NCI-H526 treated with DMSO at 0.1 percent for 48 hours (cell line): ENCODE results near the gene CD99L2.
A peak's percentile ranks its signal among the peaks of the same experiment; 100 is the strongest.

Experiments
- DNase-seq: peaks from one replicate; lab custom pipeline; 2025; lab: John Stamatoyannopoulos, UW

The CD99L2 gene

GRCh38 chrX:150781677-150782076 is 116.8 kb downstream of the CD99L2 start:
- no peak for DNase-seq

DNA sequence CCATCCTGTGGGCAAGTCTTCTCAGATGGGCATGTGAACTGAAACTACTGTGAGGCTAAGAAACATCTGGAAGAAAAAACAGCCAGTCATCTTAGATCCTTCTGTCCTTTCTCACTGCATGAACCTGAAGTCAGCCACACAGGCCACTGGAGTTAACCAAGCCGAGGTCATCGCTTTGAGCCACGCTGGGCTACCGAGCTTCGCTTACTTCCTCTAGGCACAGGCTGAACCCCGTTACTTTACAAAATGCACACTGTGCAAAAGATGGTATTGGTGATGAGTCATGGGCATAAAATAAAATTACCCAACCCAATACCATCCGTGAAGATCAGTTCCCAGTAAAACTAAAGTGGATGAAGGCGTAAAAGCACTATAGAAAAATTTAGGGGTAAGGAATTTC is 119.1 kb downstream of the CD99L2 start:
- DNase-seq: no peak

- no peak for DNase-seq
These were observed 121.0 kb downstream of the CD99L2 start for GRCh38 chrX:150777328-150777992.

- DNase-seq: no peak
These were observed 122.7 kb downstream of the CD99L2 start for GRCh38 chrX:150775569-150776350.

GRCh38 chrX:150774798-150775568 is 123.5 kb downstream of the CD99L2 start:
- DNase-seq: no peak

- no peak for DNase-seq
These were observed 124.8 kb downstream of the CD99L2 start for GRCh38 chrX:150773634-150774033.

- DNase-seq: no peak
These were observed 125.4 kb downstream of the CD99L2 start for GRCh38 chrX:150773117-150773516.

DNA sequence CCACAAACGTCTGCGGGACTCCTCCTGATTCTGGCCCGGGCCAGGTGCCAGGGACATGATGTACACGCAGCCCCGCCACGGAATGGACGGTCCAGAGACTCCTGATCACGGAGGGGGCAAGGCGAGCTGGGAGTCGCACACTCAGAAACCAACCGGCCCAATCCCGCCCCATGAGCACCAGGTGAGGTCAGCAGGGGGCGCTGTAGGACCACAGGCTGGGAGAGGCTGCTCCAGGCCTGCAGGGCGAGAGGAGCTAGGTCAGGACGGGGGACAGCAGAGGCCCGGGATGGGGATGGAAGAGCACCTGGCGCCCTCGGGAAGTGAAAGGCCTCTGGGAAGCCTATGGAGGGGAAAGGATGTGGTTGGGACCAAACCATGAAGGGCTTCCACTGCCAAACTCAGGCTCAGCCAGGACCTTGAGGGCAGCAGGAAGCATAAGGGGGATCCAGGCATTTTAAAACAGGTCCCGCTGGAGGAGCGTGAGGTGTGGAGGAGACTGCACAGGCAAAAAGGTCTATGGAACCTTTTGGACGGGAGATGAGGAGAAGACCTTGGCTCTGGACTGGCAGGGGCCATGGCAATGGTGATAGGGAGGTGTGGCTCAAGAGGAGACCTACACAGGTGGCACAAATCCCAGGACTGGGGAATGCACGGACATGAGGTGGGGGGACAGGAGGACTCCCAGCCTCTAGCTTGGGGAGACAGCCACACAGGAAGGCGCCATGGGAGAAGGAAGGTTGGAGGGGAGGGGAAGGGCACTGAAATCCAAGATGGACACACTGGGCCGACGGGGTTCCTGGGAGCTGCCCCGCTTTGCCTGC is 126.1 kb downstream of the CD99L2 start:
- peak; percentile 23 for DNase-seq

- DNase-seq: no peak
These were observed 127.4 kb downstream of the CD99L2 start for GRCh38 chrX:150771116-150771515.

DNA sequence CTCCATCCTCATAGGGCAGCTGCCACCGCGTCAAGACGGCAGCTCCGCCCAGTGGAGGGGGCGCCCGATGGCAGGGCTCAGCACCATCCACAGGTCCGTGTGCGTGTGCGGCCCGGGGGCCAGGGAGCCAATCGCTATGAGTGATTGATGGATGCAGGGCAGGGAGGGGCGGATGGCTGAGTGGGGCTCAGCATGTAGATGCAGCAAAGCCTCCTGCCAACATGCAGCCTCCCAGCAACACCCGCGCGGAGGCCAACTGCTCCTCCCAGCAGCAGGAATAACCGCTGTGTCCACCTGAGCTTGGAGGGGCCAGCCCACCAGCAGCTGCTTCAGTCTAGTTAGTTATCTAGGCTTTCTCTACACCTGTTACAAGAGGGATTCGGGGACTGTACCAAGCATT is 127.8 kb downstream of the CD99L2 start:
- no peak for DNase-seq

GRCh38 chrX:150769408-150769807 is 129.1 kb downstream of the CD99L2 start:
- DNase-seq: no peak

DNA sequence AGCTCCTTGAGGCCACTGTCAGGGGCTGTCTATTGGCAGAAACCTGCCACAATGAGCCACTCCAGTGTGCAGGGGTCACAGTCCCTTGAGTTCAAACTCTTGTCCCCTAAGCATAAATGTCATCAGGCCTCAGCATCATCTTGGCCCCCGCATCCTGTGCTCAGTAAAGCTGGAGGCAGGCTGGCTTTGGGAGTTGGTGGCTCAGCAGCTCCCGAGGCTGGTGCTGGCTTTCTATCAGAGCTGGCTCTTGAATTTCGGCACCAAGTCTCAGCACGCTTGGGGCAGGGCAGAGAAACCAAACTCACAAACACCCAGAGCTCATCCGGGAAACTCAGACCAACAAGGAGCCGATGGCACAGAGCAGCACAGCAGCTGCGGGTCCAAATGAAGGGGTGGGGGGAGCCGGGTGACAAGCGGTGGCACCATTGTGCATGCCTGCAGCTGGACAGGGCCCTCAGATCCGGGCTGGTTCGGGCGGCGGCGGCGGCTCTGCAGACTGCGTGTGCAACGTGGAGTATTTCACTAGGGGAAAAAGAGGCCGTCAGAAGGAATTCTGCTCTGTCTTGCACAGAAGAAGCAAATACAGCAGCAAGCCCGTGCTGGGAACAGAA is 129.8 kb downstream of the CD99L2 start:
- no peak for DNase-seq

DNA sequence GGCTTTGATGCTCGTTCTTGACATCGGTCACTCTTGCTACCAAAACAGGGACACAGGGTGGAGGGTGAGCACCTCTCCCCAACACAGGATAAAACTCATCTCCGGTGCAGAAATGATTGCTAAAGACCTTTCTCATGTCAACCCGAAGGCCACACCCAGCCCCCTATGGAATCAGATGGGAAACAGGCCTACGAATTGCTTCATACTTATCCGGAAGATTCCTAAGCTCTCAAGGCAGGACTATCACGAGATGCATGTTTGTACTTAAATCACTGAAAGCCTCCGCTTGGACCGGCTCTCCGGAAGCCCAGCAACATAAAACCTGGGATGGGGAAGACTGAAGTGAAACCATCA is 130.4 kb downstream of the CD99L2 start:
- no peak for DNase-seq

DNA sequence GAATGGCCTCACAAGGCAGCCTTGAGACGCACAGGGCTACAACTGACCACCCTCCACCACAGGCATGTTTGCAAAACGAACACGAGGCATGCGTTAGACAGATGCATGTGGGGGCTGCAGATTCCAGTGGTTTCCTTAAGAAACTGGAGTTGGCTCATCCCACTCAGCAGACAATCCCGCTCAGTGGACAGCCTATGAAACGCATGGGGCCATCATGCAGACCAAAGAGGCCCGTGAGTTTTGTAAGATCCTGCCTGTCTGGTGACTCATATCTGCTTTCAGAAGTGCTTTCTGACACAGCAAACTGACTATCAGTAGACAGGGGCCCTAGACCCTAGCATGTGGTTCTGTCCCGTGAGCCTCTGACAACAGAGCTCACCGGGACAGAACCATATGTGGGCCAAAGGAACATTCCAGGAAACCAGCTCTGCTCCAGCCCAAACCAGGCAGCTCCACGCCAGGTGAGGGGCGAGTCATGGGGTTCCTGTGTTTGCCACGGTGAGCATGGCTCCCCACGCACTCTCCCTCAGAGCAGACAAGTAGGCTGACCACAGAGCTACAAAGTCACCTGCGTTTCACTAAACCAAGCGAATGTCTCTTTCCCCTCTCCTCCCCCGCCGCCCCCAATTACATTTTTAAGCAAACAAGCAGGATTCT is 130.9 kb downstream of the CD99L2 start:
- no peak for DNase-seq

GRCh38 chrX:150767045-150767395 is 131.4 kb downstream of the CD99L2 start:
- DNase-seq: no peak

DNA sequence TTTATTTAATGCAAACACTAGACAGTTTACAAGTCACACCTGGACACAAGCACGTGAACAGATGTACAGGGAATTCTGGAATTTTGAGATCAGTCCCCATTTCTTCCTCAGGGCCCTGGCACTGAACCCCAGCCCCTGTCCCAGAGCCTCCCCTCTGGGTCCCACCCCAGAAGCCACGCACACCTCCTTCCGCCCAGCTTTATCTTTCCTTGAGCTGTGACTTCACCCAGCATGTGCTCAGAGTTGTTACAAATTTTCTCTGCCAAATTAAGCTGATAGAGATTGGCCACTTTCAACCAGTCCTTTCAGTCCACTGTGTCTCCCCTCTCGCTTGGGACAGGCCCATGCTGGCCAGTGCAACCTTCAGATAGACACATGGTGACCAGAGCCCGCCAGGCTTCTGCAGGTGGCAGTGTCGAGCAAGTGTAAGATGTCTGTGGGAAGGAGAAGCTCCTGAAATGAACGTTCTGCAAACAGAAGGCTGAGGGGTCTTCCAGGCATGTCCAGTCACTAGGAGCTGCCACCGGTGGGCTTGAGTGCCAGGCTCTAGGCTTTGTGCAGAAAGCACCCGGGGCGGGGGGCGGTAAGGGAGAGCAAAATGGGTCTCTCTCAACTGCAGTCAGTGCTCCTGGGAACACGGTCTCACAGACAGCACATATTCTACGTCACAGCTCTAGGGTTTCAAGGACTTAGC is 132.0 kb downstream of the CD99L2 start:
- DNase-seq: no peak

- DNase-seq: no peak
These were observed 132.6 kb downstream of the CD99L2 start for GRCh38 chrX:150765782-150766350.

- DNase-seq: no peak
These were observed 133.2 kb downstream of the CD99L2 start for GRCh38 chrX:150765237-150765636.

- no peak for DNase-seq
These were observed 134.7 kb downstream of the CD99L2 start for GRCh38 chrX:150763810-150764209.

DNA sequence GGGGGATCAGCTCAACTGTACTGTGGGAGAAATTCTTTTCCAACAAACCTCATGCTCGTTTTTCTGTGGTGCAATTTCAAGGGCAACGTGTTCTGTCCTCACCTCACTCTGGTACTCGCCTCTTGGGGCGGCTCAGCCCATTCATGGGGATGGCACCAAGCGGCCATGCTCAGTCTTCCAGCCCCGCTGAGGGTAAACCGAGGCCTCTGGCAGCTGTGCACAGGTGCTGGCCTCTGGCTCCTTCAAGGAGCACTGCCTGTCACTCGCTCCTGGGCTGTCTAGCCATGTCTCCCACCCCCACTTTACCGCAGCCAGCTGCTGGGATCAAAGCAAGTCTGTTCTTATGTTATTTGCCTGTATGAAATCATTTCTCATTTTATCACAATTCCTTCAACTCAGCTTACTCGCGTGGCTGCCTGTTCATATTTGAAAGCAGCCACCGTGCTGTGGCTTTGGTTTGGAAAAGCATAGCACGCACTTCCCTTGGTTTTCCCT is 135.1 kb downstream of the CD99L2 start:
- no peak for DNase-seq
